Measurements from ENCODE around the gene GJD4.

The GJD4 gene

GRCh38 chr10:35585903-35586535 is 19.1 kb upstream of the GJD4 start:
- Histone ChIP-seq H3K4me3 (replicated peaks; ENCODE audit: low read depth, low read length) (no peak overlapping the region), H3K36me3 (ENCODE audit: control insufficient read depth, insufficient read depth, low read length) (no peaks in the 10 kb centered on the region), H3K27me3 (replicated peaks; ENCODE audit: control insufficient read depth, insufficient read depth, low read length) (0 out of 2 replicates have a peak, but pooled peaks cover 2% of the 10 kb centered on the region)
- no peak for TF ChIP-seq CTCF (IDR thresholded peaks at IDR 0.05; ENCODE audit: insufficient read depth, low read length, poor library complexity, severe bottlenecking)
- no peak for DNase-seq (ENCODE audit: extremely low read depth, insufficient read length)

- 0 out of 2 replicates have a peak, but pooled peaks cover 2% of the 10 kb centered on the region for H3K27me3 ChIP-seq (replicated peaks; ENCODE audit: control insufficient read depth, insufficient read depth, low read length)
- H3K36me3 ChIP-seq (ENCODE audit: control insufficient read depth, insufficient read depth, low read length), result no peaks in the 10 kb centered on the region
- no peak overlapping the region for H3K4me3 ChIP-seq (replicated peaks; ENCODE audit: low read depth, low read length)
- DNase-seq (ENCODE audit: extremely low read depth, insufficient read length), result no peak
- no peak for TF ChIP-seq CTCF (IDR thresholded peaks at IDR 0.05; ENCODE audit: insufficient read depth, low read length, poor library complexity, severe bottlenecking)
These were observed 16.3 kb upstream of the GJD4 start for GRCh38 chr10:35588836-35589235.

- DNase-seq (ENCODE audit: extremely low read depth, insufficient read length), result no peak
These were observed 12.7 kb upstream of the GJD4 start for GRCh38 chr10:35592441-35592840.

GRCh38 chr10:35594115-35595079 is 10.7 kb upstream of the GJD4 start:
- no peak for DNase-seq (ENCODE audit: extremely low read depth, insufficient read length)
- Histone ChIP-seq H3K36me3 (ENCODE audit: control insufficient read depth, insufficient read depth, low read length) (no peaks in the 10 kb centered on the region), H3K27me3 (replicated peaks; ENCODE audit: control insufficient read depth, insufficient read depth, low read length) (no peaks in the 10 kb centered on the region), H3K4me3 (replicated peaks; ENCODE audit: low read depth, low read length) (no peak overlapping the region)
- no peak for TF ChIP-seq CTCF (IDR thresholded peaks at IDR 0.05; ENCODE audit: insufficient read depth, low read length, poor library complexity, severe bottlenecking)

More at GRCh38 chr10:35592441-35592840, 12.7 kb upstream of the GJD4 start:
- Histone ChIP-seq H3K36me3 (ENCODE audit: control insufficient read depth, insufficient read depth, low read length) (no peaks in the 10 kb centered on the region), H3K27me3 (replicated peaks; ENCODE audit: control insufficient read depth, insufficient read depth, low read length) (no peaks in the 10 kb centered on the region), H3K4me3 (replicated peaks; ENCODE audit: low read depth, low read length) (no peak overlapping the region)
- no peak for TF ChIP-seq CTCF (IDR thresholded peaks at IDR 0.05; ENCODE audit: insufficient read depth, low read length, poor library complexity, severe bottlenecking)

- no peak for DNase-seq (ENCODE audit: extremely low read depth, insufficient read length)
- H3K4me3 ChIP-seq (replicated peaks; ENCODE audit: low read depth, low read length), result no peak overlapping the region
- no peaks in the 10 kb centered on the region for H3K36me3 ChIP-seq (ENCODE audit: control insufficient read depth, insufficient read depth, low read length)
- TF ChIP-seq CTCF (IDR thresholded peaks at IDR 0.05; ENCODE audit: insufficient read depth, low read length, poor library complexity, severe bottlenecking), result no peak
- no peaks in the 10 kb centered on the region for H3K27me3 ChIP-seq (replicated peaks; ENCODE audit: control insufficient read depth, insufficient read depth, low read length)
These were observed 10.0 kb upstream of the GJD4 start for GRCh38 chr10:35595106-35595505.
